Testis (tissue), 5 donors: ENCODE measurements around the gene FKBP9. TPM values are rescaled to one million over a fixed set of nuclear protein-coding genes. Genes with fewer than 3 reads are reported as not detected.
A peak's percentile ranks its signal among the peaks of the same experiment; 100 is the strongest.

ENCODE experiments used
- DNase-seq: peaks from one replicate; pipeline ENCODE4 v3.0.0-alpha.2; 2019
- H3K27ac ChIP-seq, 2 donors: fragments of 200-600 bp; sonication (generic); one replicate each; pipeline ENCODE4 v1.5.1; 2019
- H3K27me3 ChIP-seq: fragments of 200-600 bp; sonication (generic); one replicate; pipeline ENCODE4 v1.5.1; 2019
- H3K36me3 ChIP-seq: fragments of 200-600 bp; sonication (generic); one replicate; pipeline ENCODE4 v1.5.1; 2017; ENCODE audit warnings: low read depth; ENCODE audit errors: missing control alignments
- H3K4me1 ChIP-seq: fragments of 200-600 bp; sonication (generic); one replicate; pipeline ENCODE4 v1.5.1; 2019
- H3K4me3 ChIP-seq, 2 donors: fragments of 200-600 bp; sonication (generic); one replicate each; pipeline ENCODE4 v1.5.1; 2017 to 2019
- H3K9me3 ChIP-seq: fragments of 200-600 bp; sonication (generic); one replicate; pipeline ENCODE4 v1.5.1; 2017
- CTCF ChIP-seq, 3 experiments: fragments of 450-650 bp in 2 of 3; fragments of 200-600 bp in 1 of 3; sonication (generic) in 1 of 3; IDR thresholded peaks; one replicate each; pipeline ENCODE4 v1.5.1; 2016 to 2019; ENCODE audit warnings: antibody characterized with exemption in 3 of 3, mild to moderate bottlenecking in 2 of 3, moderate library complexity in 1 of 3
- POLR2A ChIP-seq: fragments of 450-650 bp; IDR thresholded peaks from one replicate; pipeline ENCODE4 v1.6.1; 2017; ENCODE audit warnings: antibody characterized with exemption, mild to moderate bottlenecking, moderate library complexity
- whole genome bisulfite sequencing, 2 donors: methylation state at CpG; one replicate each; pipeline ENCODE4 v1.1.5; 2018; 5-methylcytosine and 5-hydroxymethylcytosine counted together
- intact Hi-C: fragments of 100-400 bp; cut with DNase I; formaldehyde crosslinking; loops from one replicate; pipeline ENCODE4 v1.15.1; 2023; ENCODE audit warnings: low total_unique reads
- long read RNA-seq, 2 donors: transcript quantifications; one replicate each; lab custom pipeline, GENCODE V29; 2026
- polyA plus RNA-seq: library from polyadenylated mRNA; stranded (reverse); fragments of 350-450 nt; fragmentation: Illumina TruSeq; extraction: RNeasy Lipid Tissue Mini Kit (QIAGEN cat#74804); gene quantifications from one replicate; pipeline ENCODE4 v1.2.3, GENCODE V29; 2014; ENCODE audit warnings: low read depth, low replicate concordance; ENCODE audit not compliant: insufficient read depth
- total RNA-seq, 2 donors: library from RNA; depleted of rRNA; stranded (reverse); fragments of >200 nt; gene quantifications; one replicate each; pipeline ENCODE4 v1.2.3, GENCODE V29; 2016

Gene FKBP9, protein sequence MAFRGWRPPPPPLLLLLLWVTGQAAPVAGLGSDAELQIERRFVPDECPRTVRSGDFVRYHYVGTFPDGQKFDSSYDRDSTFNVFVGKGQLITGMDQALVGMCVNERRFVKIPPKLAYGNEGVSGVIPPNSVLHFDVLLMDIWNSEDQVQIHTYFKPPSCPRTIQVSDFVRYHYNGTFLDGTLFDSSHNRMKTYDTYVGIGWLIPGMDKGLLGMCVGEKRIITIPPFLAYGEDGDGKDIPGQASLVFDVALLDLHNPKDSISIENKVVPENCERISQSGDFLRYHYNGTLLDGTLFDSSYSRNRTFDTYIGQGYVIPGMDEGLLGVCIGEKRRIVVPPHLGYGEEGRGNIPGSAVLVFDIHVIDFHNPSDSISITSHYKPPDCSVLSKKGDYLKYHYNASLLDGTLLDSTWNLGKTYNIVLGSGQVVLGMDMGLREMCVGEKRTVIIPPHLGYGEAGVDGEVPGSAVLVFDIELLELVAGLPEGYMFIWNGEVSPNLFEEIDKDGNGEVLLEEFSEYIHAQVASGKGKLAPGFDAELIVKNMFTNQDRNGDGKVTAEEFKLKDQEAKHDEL
- total RNA-seq = 10 to 100 TPM; 66.5 to 95.1 TPM
- polyA plus RNA-seq = 43.5 TPM
- long read RNA-seq, donor 1, transcript FKBP9-201 (10 exons, 3,462 nt) = major isoform, 34 of 67 reads
- long read RNA-seq, donor 1, partial matches to known transcripts = 33 of 67 reads
- long read RNA-seq, donor 1, other reads (novel, unspliced or antisense) = 0 of 67 reads
- long read RNA-seq, donor 2, transcript FKBP9-201 (10 exons, 3,462 nt) = major isoform, 15 of 15 reads
- long read RNA-seq, donor 2, partial matches to known transcripts = 0 of 15 reads
- long read RNA-seq, donor 2, other reads (novel, unspliced or antisense) = 0 of 15 reads

- Histone ChIP-seq H3K27me3 (no peaks in the 10 kb centered on the region), H3K36me3 (no peaks in the 10 kb centered on the region), H3K9me3 (no peaks in the 10 kb centered on the region), H3K4me3 (peak within 1 kb of the TSS; percentile 79 to 88), H3K27ac (peak within 1 kb of the TSS; percentile 72 to 77), H3K4me1 (peaks cover 6% of the 10 kb centered on the region)
- TF ChIP-seq CTCF (IDR thresholded peaks at IDR 0.05) (no peak), POLR2A (no peak)
- WGBS, 2 donors = 0 to 2% methylated on average over 22 to 61 of the region's 91 CpGs
- intact Hi-C loops = loop anchor here (10.0 kb wide), 1 partner anchor 97 kb away; no protein-coding TSS in a partner anchor
- peak; percentile 86 for DNase-seq
Observed at GRCh38 chr7:32957326-32958045, at the start of gene FKBP9. FKBP9 (plus strand) TSS chr7:32957440; CDS start chr7:32957574, 134 bp downstream.

DNA sequence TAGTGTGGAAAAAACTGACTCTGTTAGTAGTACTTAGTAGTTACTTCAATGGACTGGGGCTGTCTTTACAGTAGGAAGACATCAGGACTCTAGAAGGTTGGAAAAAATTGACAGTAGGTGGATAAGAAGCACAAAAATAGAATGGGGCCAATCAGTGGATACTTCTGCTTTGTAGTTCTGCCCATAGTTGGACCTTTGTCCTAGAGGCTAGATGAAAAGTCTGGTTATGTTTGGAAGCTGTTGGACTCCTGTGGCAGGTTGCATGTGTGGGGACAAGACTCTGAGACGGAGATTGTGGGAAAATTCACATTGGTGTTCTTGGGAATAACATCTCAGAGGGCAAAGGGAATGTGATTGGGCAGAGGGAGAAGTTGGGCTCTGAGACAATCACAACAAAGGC, 47.0 kb upstream of the FKBP9 start:
- no peaks in the 10 kb centered on the region for H3K4me1 ChIP-seq
- 78 to 86% methylated on average over 1 of the region's 1 CpG for WGBS, 2 donors

GRCh38 chr7:32914184-32914583, 43.1 kb upstream of the FKBP9 start:
- intact Hi-C loops = no loop called here
- 80 to 90% methylated on average over 1 of the region's 1 CpG for WGBS, 2 donors
- Histone ChIP-seq H3K4me3 (no peak overlapping the region), H3K36me3 (no peaks in the 10 kb centered on the region), H3K27ac (no peak overlapping the region), H3K27me3 (no peaks in the 10 kb centered on the region), H3K4me1 (no peaks in the 10 kb centered on the region), H3K9me3 (no peaks in the 10 kb centered on the region)
- TF ChIP-seq CTCF (IDR thresholded peaks at IDR 0.05) (no peak), POLR2A (no peak)
- no peak for DNase-seq

More for the DNA sequence above, 47.0 kb upstream of the FKBP9 start:
- no peak for TF ChIP-seq POLR2A
- no peak for TF ChIP-seq CTCF (IDR thresholded peaks at IDR 0.05)
- intact Hi-C loops = no loop called here
- H3K27ac ChIP-seq = no peak overlapping the region
- no peaks in the 10 kb centered on the region for H3K36me3 ChIP-seq
- H3K27me3 ChIP-seq = no peaks in the 10 kb centered on the region
- no peak overlapping the region for H3K4me3 ChIP-seq
- H3K9me3 ChIP-seq = no peaks in the 10 kb centered on the region
- DNase-seq = no peak

DNA sequence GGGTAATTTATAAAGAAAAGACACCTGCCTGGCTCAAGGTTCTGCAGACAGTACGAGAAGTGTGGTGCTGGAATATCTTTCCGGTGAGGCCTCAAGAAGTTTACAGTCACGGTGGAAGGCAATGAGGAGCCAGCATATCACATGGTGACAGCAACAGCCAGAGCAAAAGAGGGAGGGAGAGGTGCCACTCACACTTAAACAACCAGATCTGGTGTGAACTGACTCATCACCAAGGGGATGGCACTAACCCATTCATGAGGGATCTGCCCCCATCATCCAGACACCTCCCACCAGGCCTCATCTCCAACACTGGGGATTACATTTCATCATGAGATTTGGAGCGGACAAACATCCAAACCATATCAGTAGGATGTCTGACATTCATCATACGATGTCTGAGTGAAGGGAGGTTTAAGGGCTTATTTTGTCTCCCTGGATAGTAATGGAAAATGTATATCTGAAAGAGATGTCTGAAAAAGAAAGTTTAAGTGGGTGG, 42.2 kb upstream of the FKBP9 start:
- intact Hi-C loops = no loop called here
- no peaks in the 10 kb centered on the region for H3K9me3 ChIP-seq
- 94 to 98% methylated on average over 5 of the region's 5 CpGs for WGBS, 2 donors
- H3K4me1 ChIP-seq = no peaks in the 10 kb centered on the region
- H3K27ac ChIP-seq = no peak overlapping the region
- TF ChIP-seq CTCF (IDR thresholded peaks at IDR 0.05) = no peak
- no peak for TF ChIP-seq POLR2A
- H3K36me3 ChIP-seq = no peaks in the 10 kb centered on the region
- no peak for DNase-seq
- H3K27me3 ChIP-seq = no peaks in the 10 kb centered on the region
- no peak overlapping the region for H3K4me3 ChIP-seq
